GM21515 (cell line): ENCODE measurements around the gene PTGS2.
"Not testable (repeated sequence)": the region's sequence is repeated elsewhere in the genome, so short reads cannot be mapped to it uniquely, and the experiment has no call there.

Source experiments
- ATAC-seq: cut with Tn5 transposase; IDR thresholded peaks from one replicate; pipeline ENCODE4 v1.9.1; 2021; ENCODE audit not compliant: unreplicated experiment

The PTGS2 gene

DNA sequence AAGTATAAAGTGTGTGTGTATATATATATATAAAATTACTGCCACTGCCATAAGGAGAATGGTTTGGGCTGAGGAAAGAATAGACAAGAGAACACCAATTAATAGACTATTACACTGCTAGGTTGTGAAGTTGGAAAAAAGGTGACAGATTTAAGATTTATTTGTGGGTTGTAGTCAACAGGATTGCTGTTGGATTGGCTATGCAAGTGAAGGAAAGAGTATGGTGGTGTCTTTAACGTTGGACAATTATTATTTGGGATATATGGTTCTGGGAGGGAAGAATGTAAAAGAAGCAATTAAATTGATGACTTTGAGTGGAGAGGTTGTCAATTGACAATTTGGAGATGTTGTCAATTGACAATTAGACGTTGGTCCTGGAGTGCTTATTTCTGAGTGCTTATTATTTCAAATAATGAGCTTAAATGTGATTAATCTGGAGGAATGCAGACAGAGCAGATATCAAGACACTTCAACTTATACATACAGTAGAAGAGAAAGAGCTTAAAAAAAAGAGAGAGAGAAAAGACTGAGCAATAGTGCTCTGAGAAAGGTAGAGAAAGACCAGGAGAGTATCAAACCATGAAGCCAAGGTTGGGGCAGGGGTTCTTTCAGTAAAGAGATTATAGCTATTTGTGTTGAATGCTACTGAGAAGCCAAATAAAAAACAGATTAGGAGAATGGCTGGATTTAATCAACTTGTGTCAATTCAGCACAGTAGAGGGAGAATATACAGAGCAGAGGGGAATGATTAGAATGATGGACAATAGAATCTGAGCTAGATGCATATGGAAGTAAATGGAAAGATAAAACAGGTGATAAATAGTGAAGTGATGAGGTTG is 9.7 kb downstream of the PTGS2 start:
- no peak for ATAC-seq

DNA sequence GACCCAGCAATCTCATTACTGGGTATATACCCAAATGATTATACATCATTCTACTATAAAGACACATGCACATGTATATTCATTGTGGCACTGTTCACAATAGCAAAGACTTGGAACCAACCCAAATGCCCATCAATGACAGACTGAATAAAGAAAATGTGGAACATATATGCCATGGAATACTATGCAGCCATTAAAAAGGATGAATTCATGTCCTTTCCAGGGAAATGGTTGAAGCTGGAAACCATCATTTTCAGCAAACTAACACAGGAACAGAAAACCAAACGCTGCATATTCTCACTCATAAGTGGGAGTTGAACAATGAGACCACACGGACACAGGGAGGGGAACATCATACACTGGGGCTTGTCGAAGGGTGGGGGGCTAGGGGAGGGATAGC is 10.4 kb downstream of the PTGS2 start:
- not testable (repeated sequence) for ATAC-seq

DNA sequence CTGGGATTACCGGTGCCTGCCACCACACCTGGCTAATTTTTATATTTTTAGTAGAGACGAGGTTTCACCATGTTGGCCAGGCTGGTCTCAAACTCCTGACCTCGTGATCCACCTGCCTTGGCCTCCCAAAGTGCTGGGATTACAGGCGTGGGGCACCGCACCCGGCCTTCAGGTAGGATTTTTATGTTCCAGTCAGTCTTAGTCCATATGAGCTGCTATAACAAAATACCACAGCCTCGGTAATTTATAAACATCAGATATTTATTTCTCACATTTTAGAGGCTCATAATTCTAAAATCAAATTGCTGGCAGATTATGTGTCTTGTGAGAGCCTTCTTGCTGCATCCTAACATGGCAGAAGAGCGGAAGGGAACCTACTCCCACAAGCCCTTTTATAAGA is 16.0 kb downstream of the PTGS2 start:
- not testable (repeated sequence) for ATAC-seq

DNA sequence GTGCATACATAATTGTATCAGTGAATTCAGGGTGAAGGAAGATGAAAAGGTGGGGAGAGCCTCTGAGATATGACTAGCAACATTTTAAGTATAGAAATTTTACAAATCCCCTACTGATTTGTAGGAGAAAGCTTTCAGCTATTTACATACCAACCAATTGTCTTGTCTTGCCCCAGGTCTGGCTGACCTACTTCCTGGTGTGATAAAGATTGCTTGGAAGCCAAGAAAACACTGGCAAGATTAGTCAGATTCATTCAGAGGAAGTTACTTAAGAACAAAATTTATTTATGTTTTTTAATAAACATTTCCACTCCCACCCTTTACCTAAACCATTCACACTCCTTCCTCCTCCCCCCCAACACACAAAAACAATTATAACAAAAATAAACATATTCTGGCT is 17.5 kb downstream of the PTGS2 start:
- no peak for ATAC-seq

DNA sequence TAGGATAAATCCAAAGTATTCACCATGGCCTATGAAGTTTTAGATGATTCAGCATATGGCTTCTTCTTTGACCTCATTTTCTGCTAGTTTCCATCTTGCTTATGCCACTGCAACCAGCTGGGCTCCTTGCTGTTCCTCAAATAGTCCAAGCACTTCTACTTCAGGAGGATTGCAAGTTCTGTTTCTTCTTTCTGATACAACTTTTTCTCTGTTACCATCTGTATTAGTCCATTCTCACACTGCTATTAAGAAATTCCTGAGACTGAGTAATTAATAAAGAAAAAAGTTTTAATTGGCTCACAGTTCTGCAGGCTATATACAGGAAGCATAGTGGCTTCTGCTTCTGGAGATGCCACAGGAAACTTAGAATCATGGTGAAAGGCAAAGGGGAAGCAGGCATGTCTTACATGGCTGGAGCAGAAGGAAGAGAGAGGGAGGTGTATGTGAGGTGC is 20.3 kb downstream of the PTGS2 start:
- ATAC-seq, result no peak

DNA sequence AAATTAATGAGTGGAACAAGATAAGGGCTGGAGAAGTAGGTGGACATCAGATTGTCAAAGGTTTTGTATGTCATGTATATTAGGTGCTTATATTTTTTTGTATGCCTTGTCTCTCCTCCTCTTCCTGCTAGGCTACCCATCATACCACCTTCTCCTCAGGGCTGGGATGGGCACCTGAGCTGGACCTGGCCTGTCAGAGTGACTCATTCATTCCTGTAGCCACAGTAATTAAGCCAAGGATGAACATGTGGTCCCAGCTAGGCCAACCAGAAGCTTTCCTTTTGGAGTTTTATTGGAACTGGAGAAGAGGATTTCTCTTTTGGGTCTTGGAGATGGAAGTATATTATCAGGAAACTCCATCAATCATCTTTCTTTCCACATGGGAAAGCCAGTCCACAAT is 21.2 kb downstream of the PTGS2 start:
- no peak for ATAC-seq

DNA sequence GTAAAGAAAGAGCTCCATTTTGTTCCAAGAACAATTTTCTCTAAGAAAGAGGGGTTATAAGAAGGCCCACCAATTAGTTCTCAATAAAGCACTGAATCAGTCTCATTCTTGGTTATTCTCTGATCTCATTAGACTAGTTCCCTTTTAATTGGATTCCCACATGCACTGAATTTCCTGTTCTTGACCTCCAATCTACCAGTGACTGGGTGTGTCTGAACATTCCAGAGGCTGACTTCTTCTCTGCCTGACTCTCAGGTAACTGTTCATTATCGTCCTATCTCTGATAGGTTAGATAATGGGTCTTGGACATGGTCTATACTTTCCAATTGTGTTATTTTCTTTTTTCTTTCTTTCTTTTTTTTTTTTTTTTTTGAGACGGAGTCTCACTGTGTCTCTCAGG is 22.7 kb downstream of the PTGS2 start:
- no peak for ATAC-seq

DNA sequence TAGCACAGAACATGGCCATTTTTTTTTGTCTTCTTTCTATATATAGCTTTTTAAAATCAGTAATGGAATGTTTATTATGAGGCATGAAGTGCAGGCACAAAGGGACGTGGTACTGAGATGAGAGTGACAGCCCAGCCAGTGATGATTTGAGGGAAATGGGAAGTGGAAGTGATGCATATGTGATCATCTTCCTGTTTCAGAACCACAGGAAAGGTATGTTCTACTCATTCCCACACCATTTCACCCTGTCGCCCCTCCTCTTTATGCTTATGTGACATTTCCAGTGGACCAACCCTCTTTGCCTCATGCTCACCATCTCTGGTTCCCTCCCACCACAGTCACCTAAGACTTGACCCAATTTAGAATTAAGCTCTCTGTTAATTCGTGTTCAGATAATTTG is 24.3 kb downstream of the PTGS2 start:
- no peak for ATAC-seq

DNA sequence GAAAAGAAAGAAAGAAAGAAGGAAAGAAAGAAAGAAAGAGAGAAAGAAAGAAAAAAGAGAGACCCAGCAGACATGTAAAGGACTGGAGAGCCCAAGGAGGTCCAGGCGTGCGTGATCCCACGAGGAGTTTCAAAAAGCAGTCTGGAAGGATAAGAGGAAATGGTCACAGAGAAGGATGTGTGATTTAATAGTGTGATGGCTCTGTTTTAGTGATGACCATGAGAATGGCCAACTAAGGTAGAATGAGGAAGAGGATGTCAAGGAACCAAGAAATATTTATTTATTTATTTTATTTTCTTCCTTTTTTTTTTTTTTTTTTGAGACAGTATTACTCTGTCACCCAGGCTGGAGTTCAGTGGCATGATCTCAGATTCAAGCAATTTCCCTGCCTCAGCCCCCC is 25.5 kb downstream of the PTGS2 start:
- ATAC-seq, result no peak

DNA sequence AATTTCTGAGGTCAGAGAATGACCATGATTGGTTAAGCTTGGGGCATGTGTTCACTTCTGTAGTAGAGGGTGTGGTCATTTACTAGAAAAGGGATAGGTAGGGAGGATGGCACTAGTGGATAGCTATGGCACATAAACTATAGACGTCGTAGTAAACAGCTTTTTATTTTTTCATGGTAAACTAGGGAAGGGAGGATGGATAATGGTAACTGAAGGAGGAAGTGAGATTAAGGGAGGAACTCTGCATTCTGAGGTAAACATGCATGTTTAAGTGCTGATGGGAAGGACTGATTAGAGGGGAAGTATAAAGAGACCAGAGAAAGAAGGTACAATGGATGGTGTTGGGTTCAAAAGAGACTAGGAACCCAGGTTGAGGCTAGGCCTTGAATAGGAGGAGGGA is 26.9 kb downstream of the PTGS2 start:
- ATAC-seq, result no peak

DNA sequence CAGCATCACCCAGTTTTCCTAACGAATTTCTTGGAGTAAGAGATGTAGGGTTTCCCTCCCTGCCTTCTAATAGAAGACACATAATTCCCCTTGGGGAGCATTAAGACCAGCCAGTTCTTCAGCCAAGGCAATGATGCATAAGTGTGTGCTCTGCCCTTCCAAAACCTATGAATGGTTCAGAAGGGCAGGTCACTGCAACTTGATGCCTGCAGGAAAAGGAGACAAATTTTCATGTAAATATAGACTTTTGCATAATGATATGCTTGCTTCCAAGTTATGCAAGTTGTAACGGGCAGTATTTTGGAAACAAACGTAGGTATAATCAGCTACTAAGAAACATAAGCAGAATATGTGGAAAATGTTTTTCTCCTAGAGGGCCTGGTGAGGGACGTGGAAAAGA is 31.6 kb downstream of the PTGS2 start:
- ATAC-seq, result no peak

DNA sequence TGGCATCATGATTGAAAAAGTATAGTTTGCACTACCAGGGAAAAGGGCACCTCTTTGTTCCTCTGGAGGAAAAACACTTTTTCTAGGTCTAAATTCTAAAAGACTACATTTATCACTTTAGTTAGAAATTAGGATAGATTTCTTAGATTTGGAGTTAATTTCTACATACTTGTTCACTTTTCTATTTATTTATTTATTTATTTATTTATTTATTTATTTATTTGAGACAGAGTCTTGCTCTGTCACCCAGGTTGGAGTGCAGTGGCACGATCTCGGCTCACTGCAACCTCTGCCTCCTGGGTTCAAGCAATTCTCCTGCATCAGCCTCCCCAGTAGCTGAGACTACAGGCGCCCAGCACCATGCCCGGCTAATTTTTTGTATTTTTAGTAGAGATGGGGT is 32.2 kb downstream of the PTGS2 start:
- not testable (repeated sequence) for ATAC-seq

DNA sequence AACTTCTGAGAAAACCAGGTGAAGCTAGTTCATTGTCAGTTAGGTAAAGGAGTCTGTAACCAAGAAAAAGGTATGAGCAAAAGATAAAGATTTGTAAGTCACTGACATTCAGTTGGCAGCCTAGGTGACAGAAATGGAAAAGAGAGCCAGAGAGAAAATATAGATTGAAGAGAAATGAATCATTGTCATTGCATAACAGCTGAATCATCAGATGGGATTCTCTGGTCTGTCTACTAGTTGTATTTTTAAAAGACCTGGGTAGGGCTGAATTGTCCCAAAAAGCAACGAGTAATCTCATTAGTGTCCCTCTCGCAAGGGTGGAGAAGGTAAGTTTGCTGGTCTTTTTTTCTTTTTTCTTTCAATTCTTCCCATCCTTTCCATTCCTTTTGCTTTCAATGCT is 36.6 kb downstream of the PTGS2 start:
- no peak for ATAC-seq

DNA sequence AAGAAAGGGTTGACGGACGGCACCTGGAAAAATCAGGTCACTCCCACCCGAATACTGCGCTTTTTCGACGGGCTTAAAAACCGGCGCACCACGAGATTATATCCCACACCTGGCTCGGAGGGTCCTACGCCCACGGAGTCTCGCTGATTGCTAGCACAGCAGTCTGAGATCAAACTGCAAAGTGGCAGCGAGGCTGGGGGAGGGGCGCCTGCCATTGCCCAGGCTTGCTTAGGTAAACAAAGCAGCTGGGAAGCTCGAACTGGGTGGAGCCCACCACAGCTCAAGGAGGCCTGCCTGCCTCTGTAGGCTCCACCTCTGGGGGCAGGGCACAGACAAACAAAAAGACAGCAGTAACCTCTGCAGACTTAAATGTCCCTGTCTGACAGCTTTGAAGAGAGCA is 42.7 kb downstream of the PTGS2 start:
- ATAC-seq, result not testable (repeated sequence)

DNA sequence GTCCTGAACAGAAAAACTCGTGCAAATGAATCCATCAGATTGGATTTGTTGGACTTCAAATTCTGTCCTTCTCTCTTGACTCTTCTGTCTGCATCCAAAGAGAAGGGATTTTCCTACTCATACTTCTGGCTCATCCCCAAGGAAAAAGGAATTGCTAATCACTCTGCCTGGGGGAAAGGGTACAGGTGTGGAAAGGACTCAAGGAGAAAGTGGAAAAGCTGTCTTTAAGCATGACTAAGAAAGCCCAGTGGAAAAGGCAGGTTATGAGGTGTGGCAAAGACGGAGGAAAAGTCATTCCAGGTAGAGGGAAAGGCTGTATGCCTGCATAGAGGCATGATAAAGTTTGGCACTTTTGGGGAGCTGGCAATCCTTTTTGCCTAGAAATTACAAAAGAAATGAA is 43.4 kb downstream of the PTGS2 start:
- no peak for ATAC-seq

DNA sequence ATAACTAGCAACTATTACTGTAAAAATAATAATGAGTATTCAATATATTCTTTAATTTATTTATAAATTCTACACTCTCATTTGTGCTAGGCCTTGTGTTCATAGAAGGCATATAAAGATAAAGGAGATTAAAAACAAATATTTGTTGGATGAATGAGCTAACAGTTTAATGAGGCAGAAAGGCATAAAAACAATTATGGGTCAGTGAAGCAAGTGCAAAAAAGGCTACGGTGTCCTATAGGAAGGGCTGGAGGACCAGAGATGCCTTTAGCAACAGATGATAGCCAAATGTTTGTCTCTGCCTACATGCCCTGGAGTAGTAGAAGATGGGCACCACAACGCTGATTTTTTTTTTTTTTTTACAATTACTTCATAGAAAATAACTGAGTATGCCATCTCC is 45.7 kb downstream of the PTGS2 start:
- no peak for ATAC-seq

DNA sequence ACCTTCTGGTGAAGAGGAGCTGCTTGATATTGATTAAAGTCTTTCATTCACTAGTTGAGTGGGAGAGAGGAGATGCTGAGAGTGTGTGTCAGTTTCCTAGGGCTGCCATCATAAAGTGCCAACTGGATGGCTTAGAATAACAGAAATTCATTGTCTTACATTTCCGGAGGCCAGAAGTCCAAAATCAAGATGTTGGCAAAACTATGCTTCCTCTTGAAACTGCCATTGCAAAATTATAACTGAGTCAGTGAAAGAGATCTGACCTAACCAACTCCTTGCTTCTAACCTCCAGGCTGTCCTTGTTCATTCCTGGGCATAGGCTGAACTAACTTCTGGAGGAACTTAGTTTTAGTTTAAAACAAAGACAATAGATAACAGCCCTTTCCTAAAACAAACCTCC is 47.1 kb downstream of the PTGS2 start:
- ATAC-seq, result no peak

DNA sequence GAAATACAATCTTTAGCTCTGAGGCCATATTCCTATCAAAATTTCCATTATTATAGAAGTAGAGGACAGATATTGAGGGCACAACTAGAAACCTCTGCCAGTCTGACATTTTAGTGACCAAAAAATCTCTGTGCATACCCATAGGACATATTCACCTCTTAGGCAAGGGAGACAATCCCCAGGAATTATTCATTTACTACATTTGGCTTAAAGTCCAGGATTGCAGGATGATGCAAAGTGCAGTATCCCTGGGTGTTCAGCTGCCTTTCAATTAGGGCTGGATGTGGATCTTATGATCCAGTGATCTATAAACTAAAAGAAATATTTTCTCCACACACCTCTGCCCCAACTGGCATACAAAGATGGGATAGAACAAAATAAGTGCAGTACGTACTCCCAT is 50.9 kb downstream of the PTGS2 start:
- no peak for ATAC-seq

DNA sequence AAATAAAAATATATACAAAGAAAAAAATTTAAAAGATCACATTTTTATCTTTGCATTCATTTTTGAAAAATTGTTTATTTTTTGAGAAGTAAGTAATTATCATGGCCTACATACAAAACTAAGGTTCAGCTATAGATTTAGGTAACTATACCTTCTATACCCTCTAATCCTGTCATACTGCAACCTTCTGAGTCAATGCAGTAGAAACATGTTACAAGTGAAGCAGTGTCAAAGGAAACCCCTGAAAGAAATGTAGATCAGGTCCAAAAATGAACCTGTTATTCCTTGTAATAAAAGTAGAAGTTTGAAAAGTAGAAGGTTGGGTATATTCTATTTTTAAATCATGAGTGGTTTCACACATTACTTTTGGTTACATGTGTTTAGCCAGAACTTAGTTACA is 51.3 kb downstream of the PTGS2 start:
- ATAC-seq, result peak; percentile 44

DNA sequence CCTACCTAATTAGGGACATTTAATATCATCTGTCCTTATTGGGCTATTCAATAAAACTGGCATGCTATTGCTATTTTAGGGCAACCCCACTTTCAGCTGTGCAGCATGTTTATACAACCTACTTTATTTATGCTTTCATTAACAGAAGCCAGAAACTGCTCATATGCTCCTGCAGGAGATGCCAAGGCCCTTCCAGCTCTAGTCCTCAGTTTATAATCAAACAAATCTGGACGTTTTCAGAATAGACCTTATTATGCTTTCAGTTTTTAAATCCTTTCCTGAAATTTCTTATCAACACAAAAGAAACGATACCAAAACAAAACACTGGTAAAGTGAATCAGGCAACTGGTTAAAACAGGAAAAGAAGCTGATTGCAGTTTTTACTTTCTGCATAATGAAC is 53.2 kb downstream of the PTGS2 start:
- ATAC-seq, result no peak

DNA sequence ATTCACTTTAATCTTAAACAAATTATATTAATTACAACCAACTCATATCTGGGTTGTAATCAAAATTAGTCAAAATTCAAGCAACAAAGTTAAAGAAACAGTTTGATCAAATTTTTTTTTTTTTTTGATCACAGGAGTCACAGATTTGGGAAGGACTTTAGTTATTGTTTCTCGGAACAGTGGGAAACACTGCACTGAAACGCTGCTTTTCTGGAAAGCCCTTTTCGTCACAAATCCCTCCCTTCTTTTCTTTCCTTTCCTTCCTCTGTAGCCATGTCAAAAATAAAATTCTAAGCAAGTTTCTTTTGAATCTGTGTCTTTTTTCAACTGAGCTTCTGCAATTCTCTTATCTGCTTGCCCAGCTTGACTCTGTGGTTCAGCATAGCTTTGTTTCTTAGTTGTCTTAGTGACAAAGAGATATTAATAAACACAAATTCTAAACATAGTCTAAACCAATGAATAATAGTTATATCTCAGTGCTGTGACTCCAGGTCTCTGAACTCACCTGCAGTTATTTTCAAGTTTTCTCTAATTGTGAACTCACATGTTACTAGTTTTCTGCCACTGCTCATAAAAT is 53.8 kb downstream of the PTGS2 start:
- peak; percentile 50 for ATAC-seq

DNA sequence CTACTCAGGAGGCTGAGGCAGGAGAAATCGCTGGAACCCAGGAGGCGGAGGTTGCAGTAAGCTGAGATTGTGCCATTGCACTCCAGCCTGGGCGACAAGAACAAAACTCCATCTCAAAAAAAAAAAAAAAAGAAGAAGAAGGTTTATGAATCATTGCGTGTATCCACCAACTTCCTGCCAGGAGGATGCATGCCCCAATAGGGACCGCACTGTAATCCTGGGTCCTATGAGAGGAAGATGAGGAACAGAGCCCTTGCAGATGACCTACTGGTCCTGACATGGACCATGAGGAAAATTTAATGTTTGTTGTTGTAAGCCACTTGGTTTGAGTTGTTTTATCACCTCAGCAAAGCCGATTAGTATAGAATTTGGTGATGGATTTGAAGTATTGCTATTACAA is 56.7 kb downstream of the PTGS2 start:
- no peak for ATAC-seq
